ENCODE measurements around the gene SORCS3. TPM values are rescaled to one million over a fixed set of nuclear protein-coding genes. Genes with fewer than 3 reads are reported as not detected.

Gene SORCS3
- total and polyA plus RNA-seq, 4 donors = 0.93 TPM; not detected in 3

- no peak for DNase-seq (ENCODE audit: low spot score)
- Histone ChIP-seq H3K4me3 (ENCODE audit: low read depth in 1 of 3, low read length in 3 of 3) (no peak overlapping the region), H3K36me3 (ENCODE audit: control insufficient read depth in 4 of 4, insufficient read depth in 3 of 4, low read depth in 1 of 4, low read length in 3 of 4) (no peaks in the 10 kb centered on the region), H3K4me1 (ENCODE audit: control insufficient read depth in 4 of 4, insufficient read depth in 4 of 4, low read length in 3 of 4) (no peaks in the 10 kb centered on the region), H3K9me3 (ENCODE audit: control insufficient read depth in 4 of 4, low read length in 3 of 4) (no peaks in the 10 kb centered on the region), H3K27me3 (ENCODE audit: control insufficient read depth in 4 of 4, insufficient read depth in 4 of 4, low read length in 3 of 4) (peaks cover 0 to 4% (median under 1%) of the 10 kb centered on the region in 4 donors), H3K27ac (ENCODE audit: low read depth in 1 of 2, low read length in 2 of 2) (no peak overlapping the region), H3K9ac (ENCODE audit: low read depth in 1 of 2, low read length in 2 of 2) (no peak overlapping the region)
- 83% methylated on average over 5 of the region's 5 CpGs for WGBS
- TF ChIP-seq HNF4G (IDR thresholded peaks at IDR 0.05) (no peak), FOXA1 (IDR thresholded peaks at IDR 0.05) (no peak), ATF3 (IDR thresholded peaks at IDR 0.05) (no peak), FOXA2 (IDR thresholded peaks at IDR 0.05) (no peak), RXRA (IDR thresholded peaks at IDR 0.05) (no peak), SP1 (IDR thresholded peaks at IDR 0.05) (no peak)
Observed at GRCh38 chr10:104663076-104663475, 22.0 kb downstream of the SORCS3 start.

- H3K36me3 ChIP-seq (ENCODE audit: control insufficient read depth in 4 of 4, insufficient read depth in 3 of 4, low read depth in 1 of 4, low read length in 3 of 4) = no peaks in the 10 kb centered on the region
- TF ChIP-seq SP1 (IDR thresholded peaks at IDR 0.05) = no peak
- TF ChIP-seq HNF4G (IDR thresholded peaks at IDR 0.05) = no peak
- no peak for TF ChIP-seq RAD21 (IDR thresholded peaks at IDR 0.05)
- no peak for TF ChIP-seq TAF1 (conservative IDR thresholded peaks at IDR 0.05)
- no peak for TF ChIP-seq RXRA (IDR thresholded peaks at IDR 0.05)
- TF ChIP-seq GABPA (IDR thresholded peaks at IDR 0.05 in 1 of 2, conservative IDR thresholded peaks at IDR 0.05 in 1 of 2) = no peak
- TF ChIP-seq JUND (IDR thresholded peaks at IDR 0.05) = no peak
- no peak for TF ChIP-seq CTCF (IDR thresholded peaks at IDR 0.05; ENCODE audit: low read depth, low read length, missing input control)
- TF ChIP-seq ZBTB33 (IDR thresholded peaks at IDR 0.05) = no peak
- no peak for TF ChIP-seq FOXA2 (IDR thresholded peaks at IDR 0.05)
- no peak for TF ChIP-seq EGR1 (IDR thresholded peaks at IDR 0.05; ENCODE audit: low read depth in 2 of 2)
- no peak for TF ChIP-seq NR2F2 (IDR thresholded peaks at IDR 0.05)
- no peak for TF ChIP-seq YY1 (IDR thresholded peaks at IDR 0.05)
- TF ChIP-seq FOXA1 (IDR thresholded peaks at IDR 0.05) = no peak
- TF ChIP-seq MAX (IDR thresholded peaks at IDR 0.05) = no peak
- no peak for TF ChIP-seq ATF3 (IDR thresholded peaks at IDR 0.05)
- no peaks in the 10 kb centered on the region for H3K9me3 ChIP-seq (ENCODE audit: control insufficient read depth in 4 of 4, low read length in 3 of 4)
- H3K4me1 ChIP-seq (ENCODE audit: control insufficient read depth in 4 of 4, insufficient read depth in 4 of 4, low read length in 3 of 4) = no peaks in the 10 kb centered on the region
- H3K27me3 ChIP-seq (ENCODE audit: control insufficient read depth in 4 of 4, insufficient read depth in 4 of 4, low read length in 3 of 4) = peaks cover 0 to 4% (median under 1%) of the 10 kb centered on the region in 4 donors
- no peak overlapping the region for H3K27ac ChIP-seq (ENCODE audit: low read depth in 1 of 2, low read length in 2 of 2)
- no peak for DNase-seq (ENCODE audit: low spot score)
- H3K4me3 ChIP-seq (ENCODE audit: low read depth in 1 of 3, low read length in 3 of 3) = no peak overlapping the region
- no peak overlapping the region for H3K9ac ChIP-seq (ENCODE audit: low read depth in 1 of 2, low read length in 2 of 2)
- WGBS = 88% methylated on average over 3 of the region's 3 CpGs
Observed at GRCh38 chr10:104663563-104663962, 22.5 kb downstream of the SORCS3 start.
